NCI-H1417 (cell line): ENCODE data around the gene EPHB3.

Experiments used
- DNase-seq, 3 experiments: peaks; one replicate each; lab custom pipeline; 2025; lab: John Stamatoyannopoulos, UW

EPHB3 gene

GRCh38 chr3:184581331-184581855 lies 19.8 kb downstream of the EPHB3 start:
- no peak for DNase-seq

GRCh38 chr3:184582646-184583577 lies 21.3 kb downstream of the EPHB3 start:
- DNase-seq: peak in 2 of 3 experiments; percentile 58 to 72

GRCh38 chr3:184583578-184584451 lies 22.2 kb downstream of the EPHB3 start:
- DNase-seq: peak in 2 of 3 experiments; percentile 91

- DNase-seq: peak in 2 of 3 experiments; percentile 91 to 92
These were observed 22.9 kb downstream of the EPHB3 start for GRCh38 chr3:184584464-184584891.

- no peak for DNase-seq
These were observed 24.0 kb downstream of the EPHB3 start for GRCh38 chr3:184585545-184585944.

- DNase-seq: no peak
These were observed 25.3 kb downstream of the EPHB3 start for GRCh38 chr3:184586851-184587250.

- no peak for DNase-seq
These were observed 27.2 kb downstream of the EPHB3 start for GRCh38 chr3:184588776-184589175.

- peak in 1 of 3 experiments; percentile 45 for DNase-seq
These were observed 29.2 kb downstream of the EPHB3 start for GRCh38 chr3:184590795-184591194.

GRCh38 chr3:184591789-184592188 lies 30.2 kb downstream of the EPHB3 start:
- DNase-seq: no peak

- DNase-seq: no peak
These were observed 31.0 kb downstream of the EPHB3 start for GRCh38 chr3:184592371-184593219.

GRCh38 chr3:184593220-184593927 lies 31.8 kb downstream of the EPHB3 start:
- DNase-seq: no peak

GRCh38 chr3:184593928-184594303 lies 32.3 kb downstream of the EPHB3 start:
- no peak for DNase-seq

GRCh38 chr3:184594371-184595001 lies 32.9 kb downstream of the EPHB3 start:
- DNase-seq: no peak

- no peak for DNase-seq
These were observed 34.1 kb downstream of the EPHB3 start for GRCh38 chr3:184595726-184596125.

- DNase-seq: no peak
These were observed 34.6 kb downstream of the EPHB3 start for GRCh38 chr3:184596233-184596632.

GRCh38 chr3:184596886-184597575 lies 35.4 kb downstream of the EPHB3 start:
- DNase-seq: no peak

- DNase-seq: no peak
These were observed 36.4 kb downstream of the EPHB3 start for GRCh38 chr3:184597829-184598573.

GRCh38 chr3:184598574-184598927 lies 37.0 kb downstream of the EPHB3 start:
- DNase-seq: peak in 1 of 3 experiments; percentile 41

GRCh38 chr3:184599143-184599542 lies 37.6 kb downstream of the EPHB3 start:
- peak in 1 of 3 experiments; percentile 55 for DNase-seq
